Vagina (tissue), 2 donors: ENCODE data around the gene LRRC59. TPM values are rescaled to one million over a fixed set of nuclear protein-coding genes. Genes with fewer than 3 reads are reported as not detected.
"Not testable (repeated sequence)": the region's sequence is repeated elsewhere in the genome, so short reads cannot be mapped to it uniquely, and the experiment has no call there.

Experiments
- DNase-seq, 2 donors: peaks; one replicate each; pipeline ENCODE4 v3.0.0-alpha.2; 2017; ENCODE audit errors: extremely low spot score in 2 of 2
- H3K27ac ChIP-seq: fragments of 200-600 bp; sonication (generic); one replicate; pipeline ENCODE4 v1.5.1; 2019
- H3K27me3 ChIP-seq: fragments of 200-600 bp; sonication (generic); one replicate; pipeline ENCODE4 v1.5.1; 2019
- H3K36me3 ChIP-seq, 2 donors: fragments of 200-600 bp; sonication (generic); one replicate each; pipeline ENCODE4 v1.5.1; 2017 to 2019
- H3K4me1 ChIP-seq: fragments of 200-600 bp; sonication (generic); one replicate; pipeline ENCODE4 v1.5.1; 2019
- H3K4me3 ChIP-seq, 2 donors: fragments of 200-600 bp; sonication (generic); 1 replicate in 1 of 2; 2 replicates in 1 of 2; pipeline ENCODE4 v1.5.1; 2016 to 2019
- H3K9me3 ChIP-seq: fragments of 200-600 bp; sonication (generic); one replicate; pipeline ENCODE4 v1.5.1; 2019
- POLR2A ChIP-seq, 2 donors: fragments of 450-650 bp; IDR thresholded peaks; one replicate each; pipeline ENCODE4 v1.6.1; 2017; ENCODE audit warnings: antibody characterized with exemption in 2 of 2, mild to moderate bottlenecking in 2 of 2, moderate library complexity in 2 of 2
- POLR2AphosphoS5 ChIP-seq, 2 donors: sonication (generic); formaldehyde crosslinking; IDR thresholded peaks; one replicate each; pipeline ENCODE4 v1.9.0; 2017; ENCODE audit warnings: antibody characterized with exemption in 2 of 2, mild to moderate bottlenecking in 2 of 2, low read depth in 1 of 2; ENCODE audit not compliant: insufficient read depth in 1 of 2
- intact Hi-C: fragments of 100-400 bp; cut with DNase I; formaldehyde crosslinking; loops from one replicate; pipeline ENCODE4 v1.15.1; 2023
- small RNA-seq: library from RNA; depleted of rRNA; stranded (forward); fragments of <200 nt; gene quantifications from one replicate; pipeline ENCODE3, GENCODE V24; 2016
- total RNA-seq: library from RNA; depleted of rRNA; stranded (reverse); fragments of >200 nt; gene quantifications from one replicate; pipeline ENCODE4 v1.2.3, GENCODE V29; 2016
- TF ChIP-seq, protein P1 (sequence below), 3 experiments: fragments of 450-650 bp in 2 of 3; fragments of 200-600 bp in 1 of 3; sonication (generic) in 1 of 3; IDR thresholded peaks; one replicate each; pipeline ENCODE4 v1.5.1; 2017 to 2019; ENCODE audit warnings: antibody characterized with exemption in 3 of 3, mild to moderate bottlenecking in 2 of 3, moderate library complexity in 2 of 3

LRRC59 gene
- total RNA-seq, 1 donor from 2014 or later: 49.6 TPM

DNA sequence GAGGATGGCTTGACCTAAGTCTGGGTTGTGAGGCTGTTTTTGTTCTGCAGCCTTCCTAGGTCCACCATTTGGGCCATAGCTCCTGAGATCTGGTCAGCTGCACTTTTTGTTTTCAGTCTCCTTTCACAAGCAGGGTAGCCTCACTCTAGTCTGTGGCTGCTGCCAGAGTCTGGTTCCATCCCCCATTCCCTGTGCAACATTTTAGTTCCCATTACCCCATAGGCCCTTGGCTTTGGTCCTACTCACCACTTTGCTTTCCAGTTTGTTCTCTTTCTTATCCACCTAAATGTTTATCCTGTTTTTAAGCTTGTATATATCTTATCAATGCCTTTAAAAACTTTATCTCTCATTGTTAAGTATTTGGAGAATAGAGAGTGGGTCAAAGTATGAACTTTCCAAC lies 57.9 kb downstream of the LRRC59 start:
- Histone ChIP-seq H3K9me3 (no peaks in the 10 kb centered on the region), H3K4me1 (no peaks in the 10 kb centered on the region), H3K4me3 (no peak overlapping the region), H3K27ac (no peak overlapping the region), H3K27me3 (no peaks in the 10 kb centered on the region), H3K36me3 (no peaks in the 10 kb centered on the region)
- TF ChIP-seq, protein P1, sequence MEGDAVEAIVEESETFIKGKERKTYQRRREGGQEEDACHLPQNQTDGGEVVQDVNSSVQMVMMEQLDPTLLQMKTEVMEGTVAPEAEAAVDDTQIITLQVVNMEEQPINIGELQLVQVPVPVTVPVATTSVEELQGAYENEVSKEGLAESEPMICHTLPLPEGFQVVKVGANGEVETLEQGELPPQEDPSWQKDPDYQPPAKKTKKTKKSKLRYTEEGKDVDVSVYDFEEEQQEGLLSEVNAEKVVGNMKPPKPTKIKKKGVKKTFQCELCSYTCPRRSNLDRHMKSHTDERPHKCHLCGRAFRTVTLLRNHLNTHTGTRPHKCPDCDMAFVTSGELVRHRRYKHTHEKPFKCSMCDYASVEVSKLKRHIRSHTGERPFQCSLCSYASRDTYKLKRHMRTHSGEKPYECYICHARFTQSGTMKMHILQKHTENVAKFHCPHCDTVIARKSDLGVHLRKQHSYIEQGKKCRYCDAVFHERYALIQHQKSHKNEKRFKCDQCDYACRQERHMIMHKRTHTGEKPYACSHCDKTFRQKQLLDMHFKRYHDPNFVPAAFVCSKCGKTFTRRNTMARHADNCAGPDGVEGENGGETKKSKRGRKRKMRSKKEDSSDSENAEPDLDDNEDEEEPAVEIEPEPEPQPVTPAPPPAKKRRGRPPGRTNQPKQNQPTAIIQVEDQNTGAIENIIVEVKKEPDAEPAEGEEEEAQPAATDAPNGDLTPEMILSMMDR (IDR thresholded peaks at IDR 0.05): no peak
- no peak for TF ChIP-seq POLR2A (IDR thresholded peaks at IDR 0.05)
- no peak for TF ChIP-seq POLR2AphosphoS5 (IDR thresholded peaks at IDR 0.05; ENCODE audit: insufficient read depth in 1 of 2, low read depth in 1 of 2)
- intact Hi-C loops: no loop called here
- no peak for DNase-seq

DNA sequence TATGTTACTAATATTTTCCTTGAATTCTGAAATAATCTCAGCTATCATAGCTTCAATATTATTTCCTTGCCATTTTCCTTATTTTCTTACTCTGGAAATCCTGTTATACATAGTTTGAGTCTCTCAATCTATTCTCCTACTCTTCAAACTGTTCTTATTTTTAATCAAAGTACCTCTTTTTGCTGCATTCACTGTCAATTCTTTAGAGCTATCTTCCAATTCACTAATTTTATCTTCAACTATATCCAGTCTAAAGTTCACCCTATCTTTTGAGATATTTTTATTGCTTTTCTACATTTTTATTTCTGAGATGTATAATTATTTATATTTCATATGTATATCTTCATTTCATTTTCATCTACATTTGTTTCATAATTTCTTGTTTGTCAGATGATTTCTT lies 58.7 kb downstream of the LRRC59 start:
- intact Hi-C loops: no loop called here
- DNase-seq: no peak
- Histone ChIP-seq H3K27me3 (no peaks in the 10 kb centered on the region), H3K36me3 (no peaks in the 10 kb centered on the region), H3K4me3 (no peak overlapping the region), H3K4me1 (no peaks in the 10 kb centered on the region), H3K27ac (no peak overlapping the region), H3K9me3 (no peaks in the 10 kb centered on the region)
- TF ChIP-seq POLR2AphosphoS5 (IDR thresholded peaks at IDR 0.05; ENCODE audit: insufficient read depth in 1 of 2, low read depth in 1 of 2) (no peak), POLR2A (IDR thresholded peaks at IDR 0.05) (no peak)
- TF ChIP-seq, protein P1 (IDR thresholded peaks at IDR 0.05): no peak

DNA sequence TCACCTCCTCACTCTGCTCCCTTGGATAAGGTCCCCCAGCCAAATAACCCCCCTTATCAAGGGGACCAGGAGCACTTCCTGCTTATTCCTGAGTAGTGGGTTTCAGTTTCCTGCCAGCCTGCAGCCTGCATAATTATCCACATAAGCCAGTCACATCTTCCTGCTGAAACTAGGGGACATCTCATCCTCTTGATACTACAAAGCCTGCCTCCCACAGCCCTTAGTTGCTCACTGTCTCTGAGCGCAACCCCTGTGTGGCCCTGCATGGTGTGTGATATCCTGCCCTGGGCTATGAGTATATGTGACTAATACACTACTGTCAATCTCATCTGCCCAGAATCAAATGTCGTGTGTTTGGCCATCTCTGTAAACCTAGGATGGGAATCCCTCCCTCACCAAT lies 59.4 kb downstream of the LRRC59 start:
- H3K36me3 ChIP-seq: no peaks in the 10 kb centered on the region
- no peak overlapping the region for H3K27ac ChIP-seq
- DNase-seq: no peak
- H3K27me3 ChIP-seq: no peaks in the 10 kb centered on the region
- H3K4me1 ChIP-seq: no peaks in the 10 kb centered on the region
- no peak overlapping the region for H3K4me3 ChIP-seq
- H3K9me3 ChIP-seq: no peaks in the 10 kb centered on the region
- intact Hi-C loops: no loop called here
- TF ChIP-seq, protein P1 (IDR thresholded peaks at IDR 0.05): no peak
- TF ChIP-seq POLR2AphosphoS5 (IDR thresholded peaks at IDR 0.05; ENCODE audit: insufficient read depth in 1 of 2, low read depth in 1 of 2) (no peak), POLR2A (IDR thresholded peaks at IDR 0.05) (no peak)

DNA sequence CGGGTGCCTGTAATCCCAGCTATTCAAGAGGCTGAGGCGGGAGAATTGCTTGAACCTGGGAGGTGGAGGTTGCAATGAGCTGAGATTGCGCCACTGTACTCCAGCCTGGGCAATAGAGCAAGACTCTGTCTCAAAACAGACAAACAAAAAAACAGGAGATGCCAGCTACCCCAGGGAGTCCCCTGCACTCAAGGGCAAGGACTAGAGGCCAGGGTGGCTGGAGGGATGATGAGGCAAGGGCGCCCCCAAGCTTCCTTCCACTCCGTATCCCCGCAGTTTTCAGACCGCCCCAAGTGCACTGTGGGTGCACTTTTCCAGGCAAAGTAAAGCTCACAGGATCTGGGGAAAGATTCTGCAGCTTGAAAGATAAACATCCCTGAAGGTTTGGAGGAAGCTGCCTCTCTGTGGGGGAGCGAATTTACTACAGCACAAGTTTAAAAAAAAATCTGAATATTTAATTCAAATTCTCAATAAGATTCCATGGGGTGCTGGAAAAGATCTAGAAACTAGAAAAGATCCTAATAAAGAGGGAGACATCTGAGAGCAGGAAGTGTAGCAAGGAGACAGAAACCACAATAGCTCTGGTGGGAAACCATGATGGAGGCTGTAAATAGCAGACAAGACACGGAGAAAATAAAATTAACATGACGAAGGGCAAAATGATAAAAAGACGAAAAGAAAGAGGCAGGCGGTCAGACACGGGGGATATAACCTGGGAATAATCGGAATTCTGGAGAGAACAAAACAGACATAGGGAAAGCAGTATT lies 63.8 kb downstream of the LRRC59 start:
- DNase-seq, H3K4me3 ChIP-seq, H3K36me3 ChIP-seq, intact Hi-C loops, H3K4me1 ChIP-seq, H3K27me3 ChIP-seq, H3K27ac ChIP-seq, H3K9me3 ChIP-seq: not testable (repeated sequence)

DNA sequence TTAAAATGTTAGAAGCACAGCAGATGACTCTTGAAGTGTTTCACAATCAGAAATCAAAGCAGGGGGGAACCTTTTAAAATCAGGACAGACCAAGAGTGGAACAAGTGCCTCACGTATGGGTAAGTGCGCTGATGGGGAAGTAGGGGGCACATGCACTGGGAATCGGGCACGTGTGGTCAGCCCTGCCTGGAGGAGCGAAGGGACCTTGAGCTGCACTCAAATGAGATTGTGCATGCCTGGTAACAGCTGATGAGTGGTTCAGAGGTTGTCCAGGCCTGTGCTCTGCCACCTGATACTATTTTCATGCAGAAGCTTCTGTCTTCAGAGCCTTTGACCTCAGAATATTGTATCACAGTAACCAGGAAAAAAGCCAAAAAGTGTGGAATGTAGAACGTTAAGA lies 65.1 kb downstream of the LRRC59 start:
- no peaks in the 10 kb centered on the region for H3K36me3 ChIP-seq

More for the DNA sequence above, 65.1 kb downstream of the LRRC59 start:
- H3K4me1 ChIP-seq: no peaks in the 10 kb centered on the region
- H3K27me3 ChIP-seq: no peaks in the 10 kb centered on the region
- DNase-seq: no peak
- H3K4me3 ChIP-seq: no peak overlapping the region
- TF ChIP-seq POLR2AphosphoS5 (IDR thresholded peaks at IDR 0.05; ENCODE audit: insufficient read depth in 1 of 2, low read depth in 1 of 2): no peak
- TF ChIP-seq, protein P1 (IDR thresholded peaks at IDR 0.05): no peak
- no peak for TF ChIP-seq POLR2A (IDR thresholded peaks at IDR 0.05)
- H3K27ac ChIP-seq: no peak overlapping the region
- intact Hi-C loops: no loop called here
- H3K9me3 ChIP-seq: no peaks in the 10 kb centered on the region

Small RNAs within 50 kb of the gene (small RNA-seq; reads per million reads assigned to genes)
- not detected for gene RF00019

Other genes with a start within 250 kb of the LRRC59 start
- 37.6 TPM for gene PPP1R9B, start 246.8 kb downstream of the LRRC59 start, total RNA-seq
- gene SGCA, start 231.5 kb downstream of the LRRC59 start, total RNA-seq: 2.2 TPM
- gene COL1A1, start 195.9 kb downstream of the LRRC59 start, total RNA-seq: 171 TPM
- gene TMEM92, start 123.1 kb downstream of the LRRC59 start, total RNA-seq: 0.74 TPM
- gene XYLT2, start 51.4 kb downstream of the LRRC59 start, total RNA-seq: 30.4 TPM
- gene MRPL27, start 24.3 kb downstream of the LRRC59 start, total RNA-seq: 41.7 TPM
- gene EME1, start 24.3 kb downstream of the LRRC59 start, total RNA-seq: 2.9 TPM
- 56.0 TPM for gene ACSF2, start 28.7 kb upstream of the LRRC59 start, total RNA-seq
- gene CHAD, start 71.4 kb upstream of the LRRC59 start, total RNA-seq: not detected
- gene RSAD1, start 81.3 kb upstream of the LRRC59 start, total RNA-seq: 37.3 TPM
- gene MYCBPAP, start 110.9 kb upstream of the LRRC59 start, total RNA-seq: not detected
- gene EPN3, start 135.2 kb upstream of the LRRC59 start, total RNA-seq: 21.9 TPM
- 73.4 TPM for gene SPATA20, start 149.7 kb upstream of the LRRC59 start, total RNA-seq
- 4.9 TPM for gene CACNA1G, start 163.2 kb upstream of the LRRC59 start, total RNA-seq
- gene ABCC3, start 237.4 kb upstream of the LRRC59 start, total RNA-seq: 47.6 TPM